Thyroid gland (tissue), 4 donors: ENCODE results near the gene RAPGEF6.

Source experiments
- POLR2A ChIP-seq, 2 donors: fragments of 450-650 bp; IDR thresholded peaks; one replicate each; pipeline ENCODE4 v1.6.1; 2017; ENCODE audit warnings: antibody characterized with exemption in 2 of 2, mild to moderate bottlenecking in 2 of 2, moderate library complexity in 1 of 2
- TF ChIP-seq, protein P1 (sequence below), 6 experiments: fragments of 200-600 bp in 3 of 6; fragments of 450-650 bp in 3 of 6; sonication (generic) in 3 of 6; IDR thresholded peaks; one replicate each; pipeline ENCODE4 v1.5.1; 2016 to 2019; ENCODE audit warnings: antibody characterized with exemption in 6 of 6, mild to moderate bottlenecking in 2 of 6, inconsistent platforms in 1 of 6, moderate library complexity in 1 of 6

DNA sequence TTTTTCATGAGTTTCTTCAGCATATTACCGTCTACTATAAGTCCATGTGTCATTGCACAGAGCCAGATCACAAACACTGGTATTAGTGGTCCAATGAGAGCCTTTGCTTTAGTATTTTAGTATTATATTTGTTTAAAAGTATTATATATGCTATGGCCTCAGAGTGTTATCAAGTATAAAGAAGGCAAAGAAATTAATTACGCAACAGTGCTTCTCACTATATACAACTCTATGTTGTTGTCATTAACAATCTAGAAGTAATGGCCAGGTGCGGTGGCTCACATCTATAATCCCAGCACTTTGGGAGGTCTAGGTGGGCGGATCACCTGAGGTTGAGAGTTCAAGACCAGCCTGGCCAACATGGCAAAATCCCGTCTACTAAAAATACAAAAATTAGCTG is 47.1 kb upstream of the RAPGEF6 start:
- TF ChIP-seq, protein P1, sequence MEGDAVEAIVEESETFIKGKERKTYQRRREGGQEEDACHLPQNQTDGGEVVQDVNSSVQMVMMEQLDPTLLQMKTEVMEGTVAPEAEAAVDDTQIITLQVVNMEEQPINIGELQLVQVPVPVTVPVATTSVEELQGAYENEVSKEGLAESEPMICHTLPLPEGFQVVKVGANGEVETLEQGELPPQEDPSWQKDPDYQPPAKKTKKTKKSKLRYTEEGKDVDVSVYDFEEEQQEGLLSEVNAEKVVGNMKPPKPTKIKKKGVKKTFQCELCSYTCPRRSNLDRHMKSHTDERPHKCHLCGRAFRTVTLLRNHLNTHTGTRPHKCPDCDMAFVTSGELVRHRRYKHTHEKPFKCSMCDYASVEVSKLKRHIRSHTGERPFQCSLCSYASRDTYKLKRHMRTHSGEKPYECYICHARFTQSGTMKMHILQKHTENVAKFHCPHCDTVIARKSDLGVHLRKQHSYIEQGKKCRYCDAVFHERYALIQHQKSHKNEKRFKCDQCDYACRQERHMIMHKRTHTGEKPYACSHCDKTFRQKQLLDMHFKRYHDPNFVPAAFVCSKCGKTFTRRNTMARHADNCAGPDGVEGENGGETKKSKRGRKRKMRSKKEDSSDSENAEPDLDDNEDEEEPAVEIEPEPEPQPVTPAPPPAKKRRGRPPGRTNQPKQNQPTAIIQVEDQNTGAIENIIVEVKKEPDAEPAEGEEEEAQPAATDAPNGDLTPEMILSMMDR (IDR thresholded peaks at IDR 0.05): no peak
- no peak for TF ChIP-seq POLR2A (IDR thresholded peaks at IDR 0.05)
